ENCODE data around the gene ZNF232. TPM values are rescaled to one million over a fixed set of nuclear protein-coding genes. Genes with fewer than 3 reads are reported as not detected.

The ZNF232 gene
- total RNA-seq, 1 donor from 2014 or later, result 4.1 TPM

DNA sequence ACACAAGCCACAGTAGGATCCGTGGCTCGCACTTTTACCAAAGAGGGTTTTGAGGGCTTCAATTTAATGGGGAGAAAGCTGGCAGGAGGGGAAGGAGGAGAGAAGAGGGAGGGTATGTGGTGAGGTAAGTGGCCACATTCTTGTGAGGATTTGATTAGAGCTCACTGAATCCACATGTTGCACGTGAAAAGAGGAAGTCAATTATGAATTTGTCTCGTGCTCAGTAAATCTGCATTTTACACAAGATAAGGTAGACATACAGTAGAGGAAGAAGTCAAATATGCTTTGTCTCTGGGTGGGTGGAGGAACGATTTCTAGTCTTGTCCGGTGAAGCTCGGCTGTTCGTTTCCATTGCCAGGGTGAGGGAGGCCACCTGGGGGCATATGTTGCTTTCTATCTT, 862 bp downstream of the ZNF232 start:
- intact Hi-C loops (cut with micrococcal nuclease), result no loop called here
- H3K4me1 ChIP-seq, result peaks cover 26% of the 10 kb centered on the region
- peaks cover 41% of the 10 kb centered on the region for H3K36me3 ChIP-seq
- peak overlapping the region; percentile 88 for H3K4me3 ChIP-seq
- H3K9me3 ChIP-seq (replicated peaks), result peaks cover 3% of the 10 kb centered on the region
- TF ChIP-seq, protein P1, sequence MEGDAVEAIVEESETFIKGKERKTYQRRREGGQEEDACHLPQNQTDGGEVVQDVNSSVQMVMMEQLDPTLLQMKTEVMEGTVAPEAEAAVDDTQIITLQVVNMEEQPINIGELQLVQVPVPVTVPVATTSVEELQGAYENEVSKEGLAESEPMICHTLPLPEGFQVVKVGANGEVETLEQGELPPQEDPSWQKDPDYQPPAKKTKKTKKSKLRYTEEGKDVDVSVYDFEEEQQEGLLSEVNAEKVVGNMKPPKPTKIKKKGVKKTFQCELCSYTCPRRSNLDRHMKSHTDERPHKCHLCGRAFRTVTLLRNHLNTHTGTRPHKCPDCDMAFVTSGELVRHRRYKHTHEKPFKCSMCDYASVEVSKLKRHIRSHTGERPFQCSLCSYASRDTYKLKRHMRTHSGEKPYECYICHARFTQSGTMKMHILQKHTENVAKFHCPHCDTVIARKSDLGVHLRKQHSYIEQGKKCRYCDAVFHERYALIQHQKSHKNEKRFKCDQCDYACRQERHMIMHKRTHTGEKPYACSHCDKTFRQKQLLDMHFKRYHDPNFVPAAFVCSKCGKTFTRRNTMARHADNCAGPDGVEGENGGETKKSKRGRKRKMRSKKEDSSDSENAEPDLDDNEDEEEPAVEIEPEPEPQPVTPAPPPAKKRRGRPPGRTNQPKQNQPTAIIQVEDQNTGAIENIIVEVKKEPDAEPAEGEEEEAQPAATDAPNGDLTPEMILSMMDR (IDR thresholded peaks at IDR 0.05; ENCODE audit: borderline replicate concordance), result no peak
- DNase-seq, result no peak
- peaks cover 17% of the 10 kb centered on the region for H3K27me3 ChIP-seq (ENCODE audit: low read depth)
- H3K27ac ChIP-seq (replicated peaks), result no peak overlapping the region

DNA sequence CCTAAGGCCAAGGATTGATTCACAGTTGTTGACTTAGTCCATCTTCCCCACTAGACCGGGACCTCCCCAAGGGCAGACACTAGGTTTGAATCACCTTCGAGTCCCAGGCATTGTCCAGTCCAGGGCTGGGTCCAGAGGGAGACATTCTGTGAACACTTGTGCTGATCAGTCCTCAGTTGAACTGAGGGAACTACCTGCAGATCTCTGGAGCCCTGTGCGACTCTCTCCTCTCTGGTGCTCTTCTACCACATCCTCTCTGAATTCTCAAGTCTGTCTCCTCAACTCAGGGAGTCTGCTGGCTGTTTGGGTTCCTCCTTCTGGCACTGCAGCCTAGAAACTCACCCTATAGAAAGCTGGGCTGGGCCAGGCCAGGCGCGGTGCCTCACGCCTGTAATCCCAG, 10.8 kb downstream of the ZNF232 start:
- DNase-seq, result no peak
- H3K36me3 ChIP-seq, result peaks cover 9% of the 10 kb centered on the region
- peaks cover 17% of the 10 kb centered on the region for H3K9me3 ChIP-seq (replicated peaks)
- no peak overlapping the region for H3K4me3 ChIP-seq
- no peaks in the 10 kb centered on the region for H3K27me3 ChIP-seq (ENCODE audit: low read depth)
- peaks cover 11% of the 10 kb centered on the region for H3K4me1 ChIP-seq
- no peak overlapping the region for H3K27ac ChIP-seq (replicated peaks)
- TF ChIP-seq, protein P1 (IDR thresholded peaks at IDR 0.05; ENCODE audit: borderline replicate concordance), result no peak
- intact Hi-C loops (cut with micrococcal nuclease), result no loop called here

DNA sequence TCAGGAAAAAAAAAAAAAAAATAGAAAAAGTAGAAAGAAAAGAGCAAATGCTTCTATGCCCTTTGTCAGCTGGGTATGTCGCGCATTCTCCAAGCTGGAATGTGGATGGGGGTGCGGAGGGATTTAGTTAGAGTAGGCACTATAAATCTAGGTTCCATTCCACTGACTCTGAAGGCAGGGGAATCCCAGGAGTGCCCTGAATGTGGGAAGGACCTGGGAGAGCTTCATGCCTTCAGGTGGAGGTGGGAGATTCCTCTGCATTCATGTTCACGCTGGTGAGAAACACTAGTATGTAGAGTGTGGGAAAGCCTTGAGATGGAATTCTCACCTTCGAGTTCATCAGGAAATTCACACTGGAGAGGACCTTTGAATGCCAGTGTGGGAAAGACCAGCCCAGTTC, 12.4 kb downstream of the ZNF232 start:
- Histone ChIP-seq H3K4me1 (peaks cover 11% of the 10 kb centered on the region), H3K4me3 (no peak overlapping the region), H3K9me3 (replicated peaks) (peaks cover 29% of the 10 kb centered on the region), H3K27me3 (ENCODE audit: low read depth) (no peaks in the 10 kb centered on the region), H3K36me3 (peaks cover 1% of the 10 kb centered on the region), H3K27ac (replicated peaks) (no peak overlapping the region)
- no peak for DNase-seq
- intact Hi-C loops (cut with micrococcal nuclease), result loop anchor here (10.0 kb wide), 1 partner anchor 86 kb away; no protein-coding TSS in a partner anchor
- TF ChIP-seq, protein P1 (IDR thresholded peaks at IDR 0.05; ENCODE audit: borderline replicate concordance), result no peak

DNA sequence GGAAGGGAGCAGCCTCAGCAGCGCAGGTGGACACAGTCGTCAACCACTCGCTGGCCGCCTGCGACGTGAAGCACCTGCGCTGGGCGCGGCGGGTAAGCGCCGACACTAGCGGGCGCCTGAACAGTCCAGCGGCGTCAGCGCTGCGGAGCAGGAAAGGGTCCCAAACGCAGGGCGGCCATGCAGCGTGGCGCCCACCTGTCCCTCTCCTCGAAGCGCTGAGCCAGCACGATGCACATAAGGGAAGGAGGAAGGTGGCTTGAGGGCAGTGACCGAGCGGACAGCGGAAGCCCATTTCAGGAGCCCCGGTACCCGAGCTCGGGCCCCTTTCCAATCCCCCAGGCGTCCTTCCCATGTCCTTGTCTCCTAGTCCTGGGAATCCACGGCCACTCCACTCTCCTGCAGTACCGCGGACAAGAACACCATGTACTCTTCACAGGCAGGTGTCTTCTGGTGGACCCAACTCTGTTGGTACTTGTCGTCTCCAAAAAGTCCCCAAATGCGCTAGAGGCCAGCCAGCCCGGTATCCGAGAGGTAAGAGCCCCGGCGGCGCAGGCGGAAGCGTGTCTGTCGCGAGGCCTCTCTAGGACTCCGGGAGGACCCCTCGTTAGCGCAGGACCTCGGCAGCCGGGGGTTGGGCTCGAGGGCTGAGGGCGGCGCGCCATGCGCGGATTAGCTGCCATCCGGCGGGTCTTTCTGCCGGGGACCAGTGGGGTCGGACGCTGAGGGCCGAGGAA, 14.4 kb downstream of the ZNF232 start:
- Histone ChIP-seq H3K9me3 (replicated peaks) (peaks cover 49% of the 10 kb centered on the region), H3K4me3 (peak overlapping the region; percentile 72), H3K27ac (replicated peaks) (peak overlapping the region; percentile 79), H3K27me3 (ENCODE audit: low read depth) (no peaks in the 10 kb centered on the region), H3K36me3 (peaks cover 21% of the 10 kb centered on the region), H3K4me1 (peaks cover 11% of the 10 kb centered on the region)
- TF ChIP-seq, protein P1 (IDR thresholded peaks at IDR 0.05; ENCODE audit: borderline replicate concordance), result no peak
- peak; percentile 67 for DNase-seq
- intact Hi-C loops (cut with micrococcal nuclease), result loop anchor here (10.0 kb wide), 1 partner anchor 88 kb away; no protein-coding TSS in a partner anchor

DNA sequence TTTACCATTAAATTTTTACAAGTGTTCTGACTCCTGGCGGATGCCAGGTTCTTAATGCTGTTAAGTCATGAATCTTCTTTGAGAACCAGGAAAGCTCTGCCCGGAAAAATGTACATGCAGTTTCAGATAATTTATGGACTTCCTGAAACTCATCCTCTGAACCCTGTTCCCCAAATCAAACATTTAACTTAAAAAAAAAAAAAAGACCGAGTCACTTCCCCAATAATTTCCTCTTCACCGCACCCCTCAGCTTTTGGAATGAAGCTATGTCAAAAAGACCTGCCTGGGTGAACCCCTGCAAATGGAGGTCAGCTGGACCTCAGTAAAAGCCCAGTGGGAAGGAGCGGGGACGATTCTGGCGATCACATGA, 15.0 kb downstream of the ZNF232 start:
- H3K27ac ChIP-seq (replicated peaks), result peak overlapping the region; percentile 79
- no peak for DNase-seq
- peaks cover 27% of the 10 kb centered on the region for H3K36me3 ChIP-seq
- TF ChIP-seq, protein P1 (IDR thresholded peaks at IDR 0.05; ENCODE audit: borderline replicate concordance), result no peak
- H3K27me3 ChIP-seq (ENCODE audit: low read depth), result no peaks in the 10 kb centered on the region
- H3K9me3 ChIP-seq (replicated peaks), result peaks cover 55% of the 10 kb centered on the region
- intact Hi-C loops (cut with micrococcal nuclease), result loop anchor here (10.0 kb wide), 1 partner anchor 88 kb away; no protein-coding TSS in a partner anchor
- peak overlapping the region; percentile 72 for H3K4me3 ChIP-seq
- peaks cover 11% of the 10 kb centered on the region for H3K4me1 ChIP-seq

Data from left ventricle myocardium inferior (tissue), 1 donor.